ENCODE measurements around the gene SMARCA4.
A peak's percentile ranks its signal among the peaks of the same experiment; 100 is the strongest.
"Not testable (repeated sequence)": the region's sequence is repeated elsewhere in the genome, so short reads cannot be mapped to it uniquely, and the experiment has no call there.

SMARCA4 gene

DNA sequence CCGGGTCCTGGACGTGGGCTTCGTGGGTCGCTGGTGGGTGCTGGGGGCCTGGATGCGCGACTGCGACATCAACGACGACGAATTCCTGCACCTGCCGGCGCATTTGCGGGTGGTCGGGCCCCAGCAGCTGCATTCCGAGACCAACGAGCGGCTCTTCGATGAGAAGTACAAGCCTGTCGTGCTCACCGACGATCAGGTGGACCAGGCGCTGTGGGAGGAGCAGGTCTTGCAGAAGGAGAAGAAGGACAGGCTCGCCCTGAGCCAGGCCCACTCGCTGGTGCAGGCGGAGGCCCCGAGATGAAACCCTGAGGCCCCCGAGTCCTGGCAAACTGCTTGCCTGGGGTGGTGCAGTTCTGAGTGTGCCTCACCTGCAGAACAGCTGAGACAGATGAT lies 31.4 kb upstream of the SMARCA4 start:
- DNase-seq: no peak

DNA sequence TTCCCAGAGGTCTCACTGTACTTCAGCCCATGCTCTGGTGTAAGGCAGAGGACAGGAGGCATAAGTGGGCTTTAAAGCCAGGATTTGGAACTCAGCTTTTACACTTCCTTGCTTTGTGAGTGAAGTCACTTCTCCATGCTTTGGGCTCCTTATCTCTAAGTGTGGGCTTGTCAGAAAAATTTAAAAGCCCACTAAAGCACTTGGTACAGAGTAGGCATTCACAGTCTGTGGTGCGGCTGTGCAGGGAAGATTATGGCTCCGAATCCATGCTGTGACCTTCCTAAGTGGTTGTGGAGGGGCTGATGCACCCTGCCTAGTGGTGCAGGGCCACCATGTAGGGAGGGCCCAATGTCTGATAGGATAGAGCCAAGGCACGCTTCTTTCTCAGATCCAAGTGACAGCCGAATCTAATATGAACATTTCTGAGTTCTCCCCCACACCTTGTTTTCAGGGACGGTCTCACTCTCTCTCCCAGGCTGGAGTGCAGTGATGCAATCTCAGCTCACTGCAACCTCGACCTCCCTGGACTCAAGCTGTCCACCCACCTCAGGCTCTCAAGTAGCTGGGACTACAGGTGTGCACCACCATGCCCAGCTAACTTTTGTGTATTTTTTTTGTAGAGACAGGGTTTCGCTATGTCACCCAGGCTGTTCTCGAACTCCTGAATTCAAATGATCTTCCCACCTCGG lies 25.3 kb upstream of the SMARCA4 start:
- DNase-seq: no peak

DNA sequence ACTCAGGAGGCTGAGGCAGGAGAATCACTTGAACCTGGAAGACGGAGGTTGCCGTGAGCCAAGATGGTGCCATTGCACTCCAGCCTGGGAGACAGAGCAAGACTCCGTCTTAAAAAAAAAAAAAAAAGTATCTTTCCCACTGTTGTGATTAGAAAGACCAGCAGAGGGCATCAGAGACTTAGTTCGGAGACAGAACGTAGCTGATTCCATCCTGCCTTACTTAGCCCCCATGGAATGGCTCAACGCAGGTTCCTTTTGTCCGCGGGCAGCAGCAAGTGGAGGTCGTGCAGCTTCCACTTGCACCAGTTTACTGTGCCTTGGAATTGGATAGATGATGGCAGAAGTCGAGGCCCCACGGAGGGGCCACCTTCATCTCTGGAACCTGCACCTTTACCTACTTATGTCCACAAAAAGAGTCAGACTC lies 24.2 kb upstream of the SMARCA4 start:
- DNase-seq: no peak

DNA sequence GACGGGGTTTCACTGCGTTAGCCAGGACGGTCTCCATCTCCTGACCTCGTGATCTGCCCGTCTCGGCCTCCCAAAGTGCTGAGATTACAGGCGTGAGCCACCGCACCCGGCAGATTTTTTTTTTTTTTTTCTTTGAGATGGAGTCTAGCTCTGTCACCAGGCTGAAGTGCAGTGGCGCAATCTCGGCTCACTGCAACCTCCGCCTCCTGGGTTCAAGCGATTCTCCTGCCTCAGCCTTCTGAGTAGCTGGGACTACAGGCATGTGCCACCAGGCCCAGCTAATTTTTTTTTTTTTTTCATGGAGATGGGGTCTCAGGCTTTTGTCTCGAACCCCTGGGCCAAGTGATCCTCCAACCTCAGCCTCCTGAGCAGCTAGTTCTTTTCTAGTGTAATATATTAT lies 19.2 kb upstream of the SMARCA4 start:
- not testable (repeated sequence) for DNase-seq

DNA sequence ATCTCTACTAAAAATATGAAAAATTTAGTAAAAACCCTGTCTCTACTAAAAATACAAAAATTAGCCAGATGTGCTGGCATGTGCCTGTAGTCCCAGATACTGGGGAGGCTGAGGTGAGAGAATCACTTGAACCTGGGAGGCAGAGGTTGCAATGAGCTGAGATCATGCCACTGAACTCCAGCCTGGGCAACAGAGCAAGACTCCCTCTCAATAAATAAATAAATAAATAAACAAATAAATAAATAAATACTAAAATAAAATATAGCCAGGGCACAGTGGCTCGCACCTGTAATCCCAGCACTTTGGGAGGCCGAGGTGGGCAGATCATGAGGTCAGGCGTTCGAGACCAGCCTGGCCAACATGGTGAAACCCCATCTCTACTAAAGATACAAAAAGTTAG lies 17.4 kb upstream of the SMARCA4 start:
- not testable (repeated sequence) for DNase-seq

DNA sequence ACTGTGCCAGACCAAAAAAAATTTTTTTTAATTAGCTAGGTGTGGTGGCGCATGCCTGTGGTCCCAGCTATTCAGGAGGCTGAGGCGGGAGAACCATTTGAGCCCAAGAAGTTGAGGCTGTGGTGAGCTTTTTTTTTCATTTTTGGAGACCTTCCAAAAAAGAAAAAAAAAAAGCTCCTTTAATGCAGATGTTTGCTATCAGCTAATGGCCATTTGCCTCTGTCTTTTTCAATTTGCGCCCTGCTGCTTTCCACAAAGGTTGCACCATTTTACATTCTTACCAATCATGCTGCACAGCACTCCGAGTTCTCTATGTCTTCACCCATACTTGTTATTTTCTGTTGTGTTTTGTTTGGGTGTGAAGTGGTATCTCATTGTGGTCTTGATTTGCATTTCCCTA lies 15.6 kb upstream of the SMARCA4 start:
- DNase-seq: no peak

DNA sequence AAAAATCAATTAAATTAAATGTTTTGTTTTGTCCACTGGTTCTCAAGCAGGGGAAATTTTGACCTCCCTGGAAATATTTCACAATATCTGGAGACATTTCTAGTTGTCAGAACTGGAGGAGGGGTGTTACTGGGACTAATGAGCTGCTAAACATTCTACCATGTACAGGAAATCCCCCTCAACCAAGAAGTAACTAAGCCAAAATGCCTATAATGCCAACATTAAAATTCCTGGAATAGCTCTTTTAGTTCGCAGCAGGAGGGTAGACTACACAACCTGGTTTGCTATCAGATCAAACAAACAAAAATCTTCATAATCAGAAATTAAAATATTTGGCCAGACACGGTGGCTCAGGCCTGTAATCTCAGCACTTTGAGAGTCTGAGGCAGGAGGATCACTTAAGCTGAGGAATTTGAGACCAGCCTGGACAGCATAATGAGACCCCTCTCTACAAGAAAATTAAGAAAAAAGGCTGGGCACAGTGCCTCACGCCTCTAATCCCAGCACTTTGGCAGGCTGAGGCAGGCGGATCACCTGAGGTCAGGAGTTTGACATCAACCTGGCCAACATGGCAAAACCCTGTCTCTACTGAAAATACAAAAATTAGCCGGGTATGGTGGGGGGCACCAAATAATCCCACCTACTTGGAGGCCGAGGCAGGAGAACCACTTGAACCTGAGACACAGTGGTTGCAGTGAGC lies 13.7 kb upstream of the SMARCA4 start:
- no peak for DNase-seq

DNA sequence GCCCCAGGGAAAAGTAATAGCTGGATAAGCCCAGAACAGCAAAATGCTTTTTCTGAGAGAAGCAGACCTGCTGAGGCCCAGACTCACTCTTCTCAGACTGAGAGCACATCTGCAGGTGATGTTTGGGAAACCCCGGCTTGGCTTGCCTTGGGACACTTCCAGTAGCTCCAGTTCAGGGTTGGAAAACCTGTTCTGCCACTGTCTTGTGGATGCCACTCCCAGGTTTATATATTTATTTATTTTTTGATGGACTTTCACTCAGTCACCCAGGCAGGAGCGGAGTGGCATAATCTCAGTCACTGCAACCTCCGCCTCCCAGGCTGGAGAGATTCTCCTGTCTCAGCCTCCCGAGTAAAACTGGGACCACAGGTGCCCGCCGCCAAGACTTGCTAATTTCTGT lies 8.0 kb upstream of the SMARCA4 start:
- DNase-seq: no peak

DNA sequence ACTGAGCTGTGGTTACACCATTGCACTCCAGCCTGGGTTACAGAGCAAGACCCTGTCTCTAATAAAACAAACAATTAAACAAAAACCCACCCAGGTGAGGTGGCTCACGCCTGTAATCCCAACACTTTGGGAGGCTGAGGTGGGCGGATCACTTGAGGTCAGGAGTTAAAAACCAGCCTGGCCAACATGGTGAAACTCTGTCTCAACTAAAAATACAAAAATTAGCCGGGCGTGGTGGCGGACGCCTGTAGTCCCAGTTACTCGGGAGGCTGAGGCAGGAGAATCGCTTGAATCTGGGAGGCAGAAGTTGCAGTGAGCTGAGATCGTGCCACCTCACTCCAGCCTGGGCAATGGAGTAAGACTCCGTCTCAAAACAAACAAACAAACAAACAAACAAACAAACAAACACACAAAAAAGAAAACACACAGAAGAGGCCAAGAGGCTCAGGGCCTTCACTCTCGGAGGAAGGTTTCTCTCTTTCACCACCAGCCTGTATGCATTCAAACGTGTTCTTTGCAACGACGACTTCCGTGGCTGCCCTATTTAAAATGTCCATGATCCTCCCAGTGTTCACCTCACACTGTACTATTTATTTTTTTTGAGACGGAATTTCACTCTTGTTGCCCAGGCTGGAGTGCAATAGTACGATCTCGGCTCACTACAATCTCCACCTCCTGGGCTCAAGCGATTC lies 1.4 kb upstream of the SMARCA4 start:
- not testable (repeated sequence) for DNase-seq

DNA sequence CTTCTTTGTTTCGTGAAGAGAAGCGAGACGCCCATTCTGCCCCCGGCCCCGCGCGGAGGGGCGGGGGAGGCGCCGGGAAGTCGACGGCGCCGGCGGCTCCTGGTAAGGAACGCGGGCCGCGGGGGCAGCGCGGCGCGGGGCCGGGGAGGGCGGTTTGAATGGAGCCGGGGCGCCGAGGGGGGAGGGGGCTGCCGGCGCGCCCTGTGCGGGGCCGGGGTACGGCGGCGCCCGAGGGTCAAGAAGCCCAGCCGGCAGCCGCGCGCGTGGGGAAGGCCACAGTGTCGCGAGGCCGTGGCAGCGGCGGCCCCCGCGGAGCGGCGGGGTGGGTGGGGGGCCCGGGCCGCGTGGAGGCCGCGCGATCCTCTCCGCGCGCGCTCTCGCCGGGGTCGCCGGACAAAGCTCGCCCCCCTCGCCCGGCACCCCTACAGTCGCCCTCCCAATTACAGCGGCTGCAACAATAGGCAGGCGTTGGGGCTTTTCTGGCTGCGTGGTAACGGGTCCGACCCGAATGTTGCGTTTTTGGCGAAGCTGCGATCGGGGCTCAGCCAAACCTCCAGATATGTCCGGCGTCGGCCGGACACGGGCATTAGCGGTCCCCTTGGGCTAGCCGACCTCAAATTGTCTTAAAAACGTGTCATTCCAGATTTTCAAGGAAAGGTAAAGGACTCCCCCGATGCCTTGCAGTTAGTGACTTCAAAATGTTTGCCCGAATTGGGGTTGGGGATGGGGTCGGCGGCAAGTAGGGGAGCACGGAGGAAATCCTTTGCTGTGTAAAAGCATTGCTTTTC lies 437 bp downstream of the SMARCA4 start:
- peak; percentile 77 for DNase-seq

DNA sequence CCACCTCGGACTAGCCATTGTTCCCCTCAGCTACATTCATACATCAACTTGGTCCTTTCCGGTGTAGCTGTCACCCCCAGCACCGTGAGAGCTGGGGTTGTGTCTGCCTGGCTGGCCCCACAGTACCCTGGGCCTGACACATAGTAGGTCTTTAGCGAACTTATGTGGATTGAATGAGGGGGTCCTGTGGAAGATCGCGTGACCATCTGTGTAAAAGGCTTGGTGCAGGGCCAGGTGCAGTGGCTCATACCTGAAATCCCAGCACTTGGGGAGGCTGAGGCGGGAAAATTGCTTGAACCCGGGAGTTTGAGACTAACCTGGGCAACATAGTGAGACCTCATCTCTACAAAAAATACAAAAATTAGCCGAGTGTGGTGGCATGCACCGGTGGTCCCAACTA lies 2.0 kb downstream of the SMARCA4 start:
- DNase-seq: no peak

DNA sequence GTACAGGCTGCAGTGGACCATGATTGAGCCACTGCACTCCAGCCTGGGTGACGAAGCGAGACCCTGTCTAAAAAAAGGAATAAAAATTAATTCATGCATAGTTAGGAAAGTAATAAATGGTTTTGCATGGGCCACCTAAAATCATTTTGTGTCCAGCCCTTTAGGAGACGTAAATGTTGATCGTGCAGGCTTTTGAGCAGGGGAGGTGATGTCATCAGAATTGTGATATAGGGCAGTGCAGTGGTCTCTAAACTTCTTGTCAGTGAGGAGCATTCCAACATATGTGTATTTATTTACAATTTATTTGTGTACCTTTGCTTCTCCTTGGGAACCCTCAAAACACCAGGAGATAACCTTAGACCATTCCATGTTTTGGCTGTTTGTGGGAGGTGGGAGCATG lies 3.0 kb downstream of the SMARCA4 start:
- DNase-seq: no peak

DNA sequence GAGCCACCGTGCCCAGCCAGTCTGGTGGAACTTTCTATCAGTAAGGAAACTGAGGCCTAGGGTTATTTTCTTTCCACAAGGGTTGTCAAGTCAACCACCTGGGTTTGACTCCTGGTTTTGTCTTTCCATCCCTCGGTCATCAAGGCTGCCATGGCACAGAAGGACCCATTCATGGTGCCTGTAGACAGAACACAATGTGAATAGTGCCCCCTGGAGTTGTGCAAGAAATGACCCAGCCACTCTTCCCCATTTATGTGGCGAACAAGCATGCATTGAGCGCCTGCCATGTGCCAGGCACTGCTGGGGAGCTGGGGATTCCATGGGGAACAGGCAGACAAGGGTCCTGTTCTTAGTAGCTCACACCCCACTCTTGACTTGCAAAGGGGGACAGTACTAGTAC lies 4.1 kb downstream of the SMARCA4 start:
- DNase-seq: no peak

DNA sequence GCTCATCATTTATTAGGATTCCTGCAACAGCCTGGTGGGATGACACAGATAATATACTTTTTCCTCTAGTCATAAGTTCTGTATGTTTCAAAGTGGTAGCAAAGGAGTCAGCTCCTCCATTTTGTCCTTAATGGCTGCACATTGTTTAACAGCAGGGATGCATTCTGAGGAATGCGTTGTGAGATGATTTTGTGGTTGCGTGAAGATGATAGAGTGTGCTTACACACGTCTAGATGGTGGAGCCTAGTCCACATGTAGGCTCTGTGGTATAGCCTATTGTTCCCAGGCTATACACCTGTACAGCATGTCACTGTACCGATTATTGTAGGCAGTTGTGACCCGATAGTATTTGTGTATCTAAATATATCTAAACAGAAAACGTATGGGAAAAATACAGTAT lies 4.6 kb downstream of the SMARCA4 start:
- no peak for DNase-seq

DNA sequence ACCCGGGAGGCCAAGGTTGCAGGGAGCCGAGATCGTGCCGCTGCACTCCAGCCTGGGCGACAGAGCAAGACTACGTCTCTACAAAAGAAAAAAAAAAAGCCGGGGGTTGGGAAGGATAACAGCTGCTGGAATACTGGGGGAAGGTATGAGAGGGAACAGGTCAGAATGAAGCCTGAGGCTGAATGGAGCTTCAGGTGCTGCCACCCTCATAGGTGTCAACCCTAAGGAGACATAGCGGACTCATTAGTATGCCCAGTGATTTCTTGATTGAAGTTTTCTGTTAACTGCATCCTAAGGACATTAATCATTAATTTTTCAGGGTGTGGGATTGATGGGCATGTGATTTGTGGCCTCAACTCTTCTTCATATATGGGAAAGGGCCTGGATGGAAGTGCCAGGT lies 6.0 kb downstream of the SMARCA4 start:
- no peak for DNase-seq

DNA sequence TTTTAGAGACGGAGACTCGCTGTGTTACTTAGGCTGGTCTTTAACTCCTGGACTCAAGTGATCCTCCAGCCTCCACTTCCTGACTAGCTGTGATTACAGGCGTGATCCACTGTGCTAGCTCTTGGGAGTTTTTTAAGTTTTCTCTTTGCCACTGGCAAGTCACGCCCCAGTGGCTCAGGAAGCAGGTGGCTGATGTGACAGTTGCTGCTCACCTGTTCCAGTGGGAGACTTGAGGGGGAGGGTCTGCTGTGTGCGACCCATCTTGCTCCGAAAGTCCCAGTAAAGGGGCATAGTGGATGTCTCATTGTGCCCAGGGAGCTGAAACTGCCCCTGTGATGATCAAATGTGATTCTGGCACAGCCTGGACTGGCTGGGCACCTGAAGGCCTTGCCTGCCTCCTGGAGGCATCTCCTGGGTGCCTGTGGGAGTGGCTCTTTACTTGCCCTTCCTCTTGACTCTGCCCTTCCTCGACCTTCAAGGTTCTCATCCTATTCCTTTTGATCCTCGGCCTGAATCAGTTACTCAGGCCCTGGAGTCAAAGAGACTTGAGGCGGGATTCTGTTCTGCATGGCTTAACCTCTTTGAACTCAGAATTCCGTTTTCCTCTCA lies 7.8 kb downstream of the SMARCA4 start:
- DNase-seq: no peak

DNA sequence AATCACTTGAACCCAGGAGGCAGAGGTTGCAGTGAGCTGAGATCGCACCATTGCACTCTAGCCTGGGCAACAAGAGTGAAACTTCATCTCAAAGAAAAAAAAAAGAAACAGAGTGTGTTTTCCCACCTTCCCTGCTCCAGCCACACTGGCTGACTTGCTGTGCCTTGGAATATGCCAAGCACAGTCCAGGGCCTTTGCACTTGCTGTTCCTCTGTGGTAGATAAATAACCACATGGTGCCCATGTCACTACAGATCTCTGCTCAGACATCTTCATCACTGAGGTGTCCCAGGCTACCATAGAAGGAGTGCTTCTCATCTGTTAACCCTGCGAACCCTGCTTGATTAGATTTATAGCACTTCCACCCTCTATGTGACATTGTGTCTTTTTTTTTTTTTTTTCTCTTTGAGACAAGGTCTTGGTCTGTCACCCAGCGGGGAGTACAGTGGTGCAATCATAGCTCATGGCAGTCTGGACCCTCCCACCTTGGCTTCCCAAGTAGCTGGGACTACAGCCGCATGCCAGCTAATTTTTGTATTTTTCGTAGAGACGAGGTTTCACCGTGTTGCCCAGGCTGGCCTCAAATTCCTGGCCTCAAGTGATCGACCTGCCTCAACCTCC lies 10.4 kb downstream of the SMARCA4 start:
- DNase-seq: no peak

DNA sequence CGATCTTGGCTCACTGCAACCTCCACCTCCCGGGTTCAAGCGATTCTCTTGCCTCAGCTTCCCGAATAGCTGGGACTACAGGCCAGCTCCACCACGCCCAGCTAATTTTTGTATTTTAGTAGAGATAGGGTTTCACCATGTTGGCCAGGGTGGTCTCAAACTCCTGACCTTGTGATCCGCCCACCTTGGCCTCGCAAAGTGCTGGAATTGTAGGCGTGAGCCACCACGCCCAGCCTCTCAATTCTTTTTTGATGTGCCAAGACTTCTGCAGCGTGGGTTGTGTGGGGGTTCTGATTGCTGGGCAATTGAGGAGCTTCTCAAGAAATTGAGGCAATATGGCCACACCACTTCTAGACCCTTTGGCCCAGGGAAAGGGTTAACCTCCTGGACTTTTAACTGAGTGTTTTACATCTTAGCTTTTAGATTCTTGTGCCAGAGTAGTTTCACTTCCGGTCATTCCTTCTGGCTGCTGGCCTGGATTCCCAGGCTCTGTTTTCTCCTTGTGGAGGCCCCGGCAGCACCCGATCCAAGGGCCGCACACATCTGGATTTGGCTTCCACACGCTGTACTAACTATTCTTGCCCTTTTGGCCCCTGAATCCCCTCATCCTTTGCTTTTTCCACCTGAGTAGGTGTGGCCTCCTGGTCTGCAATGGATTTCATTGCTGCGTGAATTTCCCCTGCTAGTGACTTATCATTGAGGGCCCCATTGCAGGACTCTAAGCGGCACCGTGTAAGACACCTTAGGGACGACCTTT lies 14.7 kb downstream of the SMARCA4 start:
- peak; percentile 71 for DNase-seq

DNA sequence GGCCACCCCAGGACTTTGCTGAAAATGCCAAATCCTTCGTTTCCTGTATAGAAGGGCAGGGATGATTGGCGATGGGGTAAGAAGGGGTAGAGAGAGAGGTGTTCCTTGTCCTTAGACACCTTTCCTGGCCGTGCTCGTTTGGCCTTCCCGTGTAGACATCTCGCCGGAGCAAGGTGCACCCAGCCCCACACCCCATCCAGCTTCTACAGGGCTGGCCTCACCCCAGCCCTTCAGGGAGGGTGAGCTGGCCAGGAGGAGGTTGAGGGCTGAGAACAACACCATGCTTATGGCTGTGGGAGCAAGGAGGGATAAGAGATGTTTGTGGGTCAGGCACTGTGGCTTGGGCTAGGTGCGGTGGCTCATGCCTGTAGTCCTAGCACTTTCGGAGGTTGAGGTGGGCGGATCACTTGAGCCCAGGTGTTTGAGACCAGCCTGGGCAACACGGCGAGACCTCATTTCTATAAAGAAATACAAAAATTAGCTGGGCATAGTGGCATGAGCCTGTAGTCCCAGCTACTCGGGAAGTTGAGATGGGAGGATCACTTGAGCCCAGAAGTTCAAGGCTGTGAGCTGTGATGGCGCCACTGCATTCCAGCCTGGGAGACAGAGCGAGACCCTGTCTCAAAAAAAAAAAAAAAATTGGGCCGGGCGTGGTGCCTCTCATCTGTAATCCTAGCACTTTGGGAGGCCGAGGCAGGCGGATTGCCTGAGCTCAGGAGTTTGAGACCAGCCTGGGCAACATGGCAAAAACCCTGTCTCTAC lies 15.5 kb downstream of the SMARCA4 start:
- DNase-seq: no peak

DNA sequence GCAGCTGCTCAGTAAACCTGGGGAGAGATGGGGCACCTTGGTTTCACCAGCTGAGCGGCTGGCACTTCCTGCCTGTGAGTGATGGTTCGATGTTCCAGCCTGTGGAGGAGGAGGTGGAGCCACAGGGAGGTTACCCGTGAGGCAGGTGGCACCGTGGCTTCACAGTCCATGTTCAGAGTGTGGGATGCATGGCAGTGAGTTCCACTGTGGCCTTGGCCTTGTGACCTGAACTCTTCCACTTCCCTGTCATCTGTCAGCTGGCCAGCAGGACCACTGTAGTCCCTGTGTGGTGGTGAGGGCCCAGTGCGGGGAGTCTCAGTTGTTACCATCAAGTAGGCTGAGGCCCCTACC lies 16.9 kb downstream of the SMARCA4 start:
- no peak for DNase-seq

DNA sequence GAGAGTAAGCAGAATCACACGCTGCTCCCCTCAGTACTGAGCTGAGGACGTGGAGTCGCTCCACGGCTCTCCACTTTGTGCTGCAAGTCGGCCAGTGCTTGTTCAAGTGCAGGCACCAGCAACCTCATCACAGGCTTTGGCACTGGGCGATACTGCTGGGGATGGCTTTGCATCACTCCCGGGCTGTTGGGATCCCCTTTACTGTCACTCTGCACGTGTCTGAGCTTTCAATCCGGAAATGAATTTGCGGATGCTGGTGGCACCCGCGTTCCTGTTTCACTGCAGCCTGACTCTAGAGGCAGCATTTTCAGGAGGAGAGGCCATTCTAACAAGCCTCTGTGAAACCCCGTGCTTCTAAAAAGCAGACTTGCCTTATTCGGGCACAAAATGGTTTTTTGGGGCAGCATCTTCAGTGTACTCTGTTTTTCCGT lies 19.1 kb downstream of the SMARCA4 start:
- no peak for DNase-seq

Measured in right forelimb (tissue), 1 donor.